Esophagus squamous epithelium (tissue), 5 donors: Measurements from ENCODE around the gene NEUROG3. TPM values are rescaled to one million over a fixed set of nuclear protein-coding genes. Genes with fewer than 3 reads are reported as not detected.
A peak's percentile ranks its signal among the peaks of the same experiment; 100 is the strongest.

Source experiments
- DNase-seq: peaks from one replicate; lab custom pipeline; 2025; lab: John Stamatoyannopoulos, UW
- H3K27ac ChIP-seq, 4 donors: fragments of 200-600 bp; sonication (generic); one replicate each; pipeline ENCODE4 v1.5.1; 2016 to 2019; ENCODE audit warnings: mild to moderate bottlenecking in 1 of 4
- H3K27me3 ChIP-seq, 4 donors: fragments of 200-600 bp; sonication (generic); 1 replicate in 3 of 4; 2 replicates in 1 of 4; pipeline versions ENCODE4 v1.5.1 to v1.6.0; 2017 to 2021; ENCODE audit warnings: antibody characterized with exemption in 1 of 4
- H3K36me3 ChIP-seq, 3 donors: fragments of 200-600 bp; sonication (generic); one replicate each; pipeline ENCODE4 v1.5.1; 2016 to 2019
- H3K4me1 ChIP-seq, 3 donors: fragments of 200-600 bp; sonication (generic); one replicate each; pipeline ENCODE4 v1.5.1; 2017 to 2019
- H3K4me3 ChIP-seq, 4 donors: fragments of 200-600 bp; sonication (generic); 1 replicate in 3 of 4; 2 replicates in 1 of 4; pipeline ENCODE4 v1.5.1; 2016 to 2019; ENCODE audit warnings: mild to moderate bottlenecking in 2 of 4, moderate library complexity in 1 of 4
- H3K9me3 ChIP-seq, 3 donors: fragments of 200-600 bp; sonication (generic); one replicate each; pipeline ENCODE4 v1.5.1; 2016 to 2019
- POLR2A ChIP-seq, 4 donors: fragments of 450-650 bp; IDR thresholded peaks; one replicate each; pipeline ENCODE4 v1.6.1; 2017; ENCODE audit warnings: antibody characterized with exemption in 4 of 4, mild to moderate bottlenecking in 4 of 4, moderate library complexity in 3 of 4
- WGBS, 2 donors: methylation state at CpG; one replicate each; pipeline ENCODE4 v1.1.5; 2018; 5-methylcytosine and 5-hydroxymethylcytosine counted together
- intact Hi-C: fragments of 100-400 bp; cut with DNase I; formaldehyde crosslinking; loops from one replicate; pipeline ENCODE4 v1.15.0; 2022
- total RNA-seq, 4 donors: library from RNA; depleted of rRNA; stranded (reverse); fragments of >200 nt; gene quantifications; one replicate each; pipeline ENCODE4 v1.1.0, GENCODE V29; 2016
- TF ChIP-seq, protein P1 (sequence below), 6 experiments: fragments of 450-650 bp in 4 of 6; fragments of 200-600 bp in 2 of 6; sonication (generic) in 2 of 6; IDR thresholded peaks; one replicate each; pipeline ENCODE4 v1.5.1; 2016 to 2019; ENCODE audit warnings: antibody characterized with exemption in 6 of 6, mild to moderate bottlenecking in 4 of 6, moderate library complexity in 4 of 6
- donor health status: DM: yes; HTN: yes; CAD: no.

Gene NEUROG3
- total RNA-seq, result not detected

- Histone ChIP-seq H3K4me3 (peak within 1 kb of the TSS in 3 of 4 donors; percentile 24 to 53 (median 36)), H3K4me1 (peaks cover 4 to 36% (median 12%) of the 10 kb centered on the region in 3 donors), H3K27me3 (peaks cover 18 to 100% (median 52%) of the 10 kb centered on the region in 4 donors), H3K9me3 (no peaks in the 10 kb centered on the region), H3K36me3 (no peaks in the 10 kb centered on the region), H3K27ac (no peak within 1 kb of the TSS)
- no peak for DNase-seq
- intact Hi-C loops, result no loop called here
- WGBS, 2 donors, result 2 to 9% methylated on average over 9 to 11 of the region's 53 CpGs
- TF ChIP-seq, protein P1, sequence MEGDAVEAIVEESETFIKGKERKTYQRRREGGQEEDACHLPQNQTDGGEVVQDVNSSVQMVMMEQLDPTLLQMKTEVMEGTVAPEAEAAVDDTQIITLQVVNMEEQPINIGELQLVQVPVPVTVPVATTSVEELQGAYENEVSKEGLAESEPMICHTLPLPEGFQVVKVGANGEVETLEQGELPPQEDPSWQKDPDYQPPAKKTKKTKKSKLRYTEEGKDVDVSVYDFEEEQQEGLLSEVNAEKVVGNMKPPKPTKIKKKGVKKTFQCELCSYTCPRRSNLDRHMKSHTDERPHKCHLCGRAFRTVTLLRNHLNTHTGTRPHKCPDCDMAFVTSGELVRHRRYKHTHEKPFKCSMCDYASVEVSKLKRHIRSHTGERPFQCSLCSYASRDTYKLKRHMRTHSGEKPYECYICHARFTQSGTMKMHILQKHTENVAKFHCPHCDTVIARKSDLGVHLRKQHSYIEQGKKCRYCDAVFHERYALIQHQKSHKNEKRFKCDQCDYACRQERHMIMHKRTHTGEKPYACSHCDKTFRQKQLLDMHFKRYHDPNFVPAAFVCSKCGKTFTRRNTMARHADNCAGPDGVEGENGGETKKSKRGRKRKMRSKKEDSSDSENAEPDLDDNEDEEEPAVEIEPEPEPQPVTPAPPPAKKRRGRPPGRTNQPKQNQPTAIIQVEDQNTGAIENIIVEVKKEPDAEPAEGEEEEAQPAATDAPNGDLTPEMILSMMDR (IDR thresholded peaks at IDR 0.05), result no peak
- no peak for TF ChIP-seq POLR2A (IDR thresholded peaks at IDR 0.05)
Observed at GRCh38 chr10:69573056-69573806, at the start of gene NEUROG3. NEUROG3 (minus strand) TSS chr10:69573422; CDS start chr10:69573043, 379 bp downstream.

DNA sequence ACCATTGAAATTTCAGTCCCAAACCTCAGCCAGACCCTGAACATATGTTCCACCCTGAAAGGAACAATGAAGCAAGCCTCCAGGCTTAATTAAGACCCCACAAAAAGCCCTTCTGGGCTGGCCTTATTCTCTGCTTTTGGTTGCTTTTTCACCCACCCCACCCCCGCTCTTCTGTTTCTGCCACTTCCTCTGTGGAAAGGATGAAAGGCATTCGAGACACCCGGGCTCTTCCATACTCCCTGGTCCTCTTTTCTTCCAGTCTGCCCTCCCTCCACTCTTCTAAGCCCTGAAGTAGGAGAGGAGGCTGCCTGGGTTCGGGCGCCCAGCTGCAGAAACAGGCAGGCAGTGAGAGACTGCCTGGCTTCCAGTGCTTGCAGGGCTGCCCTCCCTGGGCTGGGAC is 47.4 kb upstream of the NEUROG3 start:
- 44 to 54% methylated on average over 3 of the region's 5 CpGs for WGBS, 2 donors
- Histone ChIP-seq H3K36me3 (no peaks in the 10 kb centered on the region), H3K9me3 (peaks cover 0 to 5% (median 0%) of the 10 kb centered on the region in 3 donors), H3K27me3 (peaks cover 0 to 10% (median 0%) of the 10 kb centered on the region in 4 donors), H3K27ac (no peak overlapping the region), H3K4me1 (no peaks in the 10 kb centered on the region), H3K4me3 (no peak overlapping the region)
- TF ChIP-seq POLR2A (IDR thresholded peaks at IDR 0.05), result no peak
- TF ChIP-seq, protein P1 (IDR thresholded peaks at IDR 0.05), result no peak
- intact Hi-C loops, result no loop called here
- DNase-seq, result no peak

- 81 to 86% methylated on average over 7 of the region's 7 CpGs for WGBS, 2 donors
- no peak for DNase-seq
- Histone ChIP-seq H3K4me3 (no peak overlapping the region), H3K4me1 (no peaks in the 10 kb centered on the region), H3K27me3 (peaks cover 0 to 10% (median 0%) of the 10 kb centered on the region in 4 donors), H3K27ac (no peak overlapping the region), H3K36me3 (no peaks in the 10 kb centered on the region), H3K9me3 (peaks cover 0 to 5% (median 0%) of the 10 kb centered on the region in 3 donors)
- intact Hi-C loops, result no loop called here
- TF ChIP-seq, protein P1 (IDR thresholded peaks at IDR 0.05), result no peak
- no peak for TF ChIP-seq POLR2A (IDR thresholded peaks at IDR 0.05)
Observed at GRCh38 chr10:69619626-69620025, 46.4 kb upstream of the NEUROG3 start.

DNA sequence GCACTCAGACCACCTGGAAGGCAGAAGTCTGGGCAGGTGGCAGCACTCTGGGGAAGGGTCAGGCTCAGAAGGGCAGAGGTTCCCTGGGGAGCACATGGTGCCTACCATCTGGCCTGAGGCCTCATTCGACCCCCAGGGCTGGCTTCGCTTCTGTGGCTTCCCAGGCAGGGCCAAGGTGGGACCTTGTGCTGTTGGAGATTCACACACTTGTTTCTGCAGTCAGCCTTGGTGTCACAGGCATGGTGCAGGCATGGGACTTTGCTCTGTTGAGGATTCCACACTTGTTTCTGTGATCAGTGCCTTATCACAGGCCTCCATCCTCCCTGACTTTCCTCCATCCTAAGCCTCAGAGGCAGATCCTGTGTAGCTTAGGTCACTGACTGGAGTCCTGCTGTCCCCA is 45.5 kb upstream of the NEUROG3 start:
- no peak for DNase-seq
- WGBS, 2 donors, result no CpG with 5 or more reads among the region's 2 CpGs
- H3K4me3 ChIP-seq, result no peak overlapping the region
- no peaks in the 10 kb centered on the region for H3K36me3 ChIP-seq
- H3K4me1 ChIP-seq, result no peaks in the 10 kb centered on the region
- H3K9me3 ChIP-seq, result no peaks in the 10 kb centered on the region
- TF ChIP-seq POLR2A (IDR thresholded peaks at IDR 0.05), result no peak
- TF ChIP-seq, protein P1 (IDR thresholded peaks at IDR 0.05), result no peak
- intact Hi-C loops, result no loop called here
- peaks cover 0 to 10% (median 0%) of the 10 kb centered on the region in 4 donors for H3K27me3 ChIP-seq
- H3K27ac ChIP-seq, result no peak overlapping the region

DNA sequence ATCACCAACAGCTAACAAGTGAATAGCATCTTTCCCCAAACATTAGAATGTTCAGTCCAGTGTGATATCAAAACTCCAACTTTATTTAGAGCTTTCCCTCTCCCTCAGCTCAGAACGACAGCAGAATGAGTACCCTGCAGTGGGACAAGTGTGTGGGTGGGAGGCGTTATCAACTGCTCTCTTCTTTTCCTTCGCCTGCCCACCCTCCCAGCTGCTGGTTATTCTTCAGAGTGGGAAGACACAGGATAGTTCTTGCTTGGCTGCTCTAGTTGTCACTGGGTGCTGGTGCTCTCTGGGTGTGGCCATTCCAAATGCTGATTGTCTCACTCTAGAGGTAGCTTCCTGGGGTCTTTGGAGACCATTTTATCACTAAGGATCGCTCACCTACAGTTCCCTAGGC is 43.1 kb upstream of the NEUROG3 start:
- no peak for TF ChIP-seq POLR2A (IDR thresholded peaks at IDR 0.05)
- TF ChIP-seq, protein P1 (IDR thresholded peaks at IDR 0.05), result no peak

More for the DNA sequence above, 43.1 kb upstream of the NEUROG3 start:
- Histone ChIP-seq H3K27me3 (peaks cover 0 to 10% (median 0%) of the 10 kb centered on the region in 4 donors), H3K27ac (no peak overlapping the region), H3K4me3 (no peak overlapping the region), H3K4me1 (peaks cover 0 to 15% (median 0%) of the 10 kb centered on the region in 3 donors), H3K9me3 (no peaks in the 10 kb centered on the region), H3K36me3 (no peaks in the 10 kb centered on the region)
- DNase-seq, result no peak
- 85 to 86% methylated on average over 3 to 4 of the region's 4 CpGs for WGBS, 2 donors
- intact Hi-C loops, result no loop called here
